A673 (cell line): ENCODE measurements around the gene TLCD1. TPM values are rescaled to one million over a fixed set of nuclear protein-coding genes. Genes with fewer than 3 reads are reported as not detected.
A peak's percentile ranks its signal among the peaks of the same experiment; 100 is the strongest.

Source experiments
- BruUV-seq: library from RNA; stranded (reverse); fragments of 400-500 nt; replicated peaks from 2 replicates; lab custom pipeline; 2021; lab: Mats Ljungman, UMichigan
- CTCF ChIA-PET: fragments of 300-600 bp; sonication (Branson Sonifier 250); formaldehyde crosslinking; loops from one replicate; lab custom pipeline; 2022; ENCODE audit warnings: antibody characterized with exemption; lab: Charles Lee
- POLR2A ChIA-PET: fragments of 300-600 bp; sonication (Branson Sonifier 250); formaldehyde crosslinking; loops from one replicate; lab custom pipeline; 2022; ENCODE audit warnings: antibody characterized with exemption; ENCODE audit not compliant: low non-redundant PET; lab: Charles Lee
- DNase-seq: peaks from one replicate; pipeline ENCODE4 v3.0.0-alpha.2; 2015; ENCODE audit warnings: low spot score
- H3K27ac ChIP-seq: fragments of 200-600 bp; sonication (generic); 2 replicates; pipeline ENCODE4 v1.5.1; 2016; ENCODE audit warnings: mixed run types, low read depth, mild to moderate bottlenecking, mixed read lengths, antibody characterized with exemption, low read length; ENCODE audit not compliant: poor library complexity, severe bottlenecking
- H3K27me3 ChIP-seq: fragments of 200-600 bp; sonication (generic); replicated peaks from 2 replicates; pipeline ENCODE4 v1.6.1; 2017; ENCODE audit warnings: mixed run types, low read depth, mild to moderate bottlenecking, mixed read lengths, antibody characterized with exemption, low read length; ENCODE audit not compliant: insufficient read depth, poor library complexity
- H3K36me3 ChIP-seq: fragments of 200-600 bp; sonication (generic); 2 replicates; pipeline ENCODE4 v1.6.1; 2016; ENCODE audit warnings: mixed run types, mild to moderate bottlenecking, mixed read lengths, antibody characterized with exemption, low read length; ENCODE audit not compliant: insufficient read depth, poor library complexity, severe bottlenecking
- H3K4me1 ChIP-seq: fragments of 200-600 bp; sonication (generic); 2 replicates; pipeline ENCODE4 v1.6.1; 2017; ENCODE audit warnings: mixed run types, mild to moderate bottlenecking, mixed read lengths, antibody characterized with exemption, low read length; ENCODE audit not compliant: insufficient read depth, poor library complexity, severe bottlenecking
- H3K4me3 ChIP-seq: fragments of 200-600 bp; sonication (generic); 2 replicates; pipeline ENCODE4 v1.5.1; 2016; ENCODE audit warnings: low read depth, mixed run types, mild to moderate bottlenecking, mixed read lengths, low read length; ENCODE audit not compliant: poor library complexity, severe bottlenecking
- H3K9me3 ChIP-seq: fragments of 200-600 bp; sonication (generic); 2 replicates; pipeline ENCODE4 v1.6.1; 2016; ENCODE audit warnings: mixed run types, low read depth, mild to moderate bottlenecking, mixed read lengths, antibody characterized with exemption, low read length; ENCODE audit not compliant: poor library complexity, severe bottlenecking
- CTCF ChIP-seq: fragments of 300-800, 200-600 bp; sonication (generic); conservative IDR thresholded peaks from 2 replicates; pipeline ENCODE4 v1.5.1; 2017; ENCODE audit warnings: low read depth, mild to moderate bottlenecking, antibody characterized with exemption, low read length, moderate library complexity, mixed read lengths
- EZH2 ChIP-seq: fragments of 200-600 bp; sonication (generic); IDR thresholded peaks from 2 replicates; pipeline ENCODE4 v1.6.1; 2017; ENCODE audit warnings: borderline replicate concordance, low read depth, mild to moderate bottlenecking, mixed read lengths, antibody characterized with exemption, low read length; ENCODE audit not compliant: poor library complexity, severe bottlenecking
- intact Hi-C: fragments of 100-400 bp; cut with micrococcal nuclease; formaldehyde crosslinking; loops from one replicate; pipeline ENCODE4 v1.10.0; 2022; ENCODE audit not compliant: unreplicated experiment
- total RNA-seq: library from RNA; stranded (reverse); gene quantifications from 2 replicates; pipeline ENCODE4 v1.2.3, GENCODE V29; 2021

TLCD1 gene
- total RNA-seq, 1 experiment from 2014 or later: 3.8 TPM

- Histone ChIP-seq H3K4me3 (no peak overlapping the region), H3K27ac (no peak overlapping the region), H3K4me1 (peaks cover 23% of the 10 kb centered on the region), H3K9me3 (no peaks in the 10 kb centered on the region), H3K36me3 (no peaks in the 10 kb centered on the region), H3K27me3 (no peaks in the 10 kb centered on the region)
- ChIA-PET POLR2A (no interaction called here), CTCF (interaction anchor here (1.0 to 2.1 kb wide), 2 partner anchors 12 to 352 kb away, joined by 8 read pairs; no protein-coding TSS in a partner anchor)
- TF ChIP-seq CTCF: no peak
- TF ChIP-seq EZH2: no peak
- no peak for DNase-seq
- intact Hi-C loops: no loop called here
- BruUV-seq: no TSS peak
Observed at GRCh38 chr17:28765038-28765437, 39.0 kb upstream of the TLCD1 start.

- Histone ChIP-seq H3K4me1 (peaks cover 29% of the 10 kb centered on the region), H3K36me3 (peaks cover 8% of the 10 kb centered on the region), H3K4me3 (no peak overlapping the region), H3K9me3 (no peaks in the 10 kb centered on the region), H3K27me3 (no peaks in the 10 kb centered on the region), H3K27ac (no peak overlapping the region)
- BruUV-seq: no TSS peak
- DNase-seq: peak; percentile 89
- POLR2A ChIA-PET: interaction anchor here (0.6 kb wide), 1 partner anchor 163 kb away, joined by 3 read pairs; no protein-coding TSS in a partner anchor
- intact Hi-C loops: loop anchor here (1.0 to 5.0 kb wide), 4 partner anchors 33 to 139 kb away; partner anchors contain the start of genes DHRS13 and FAM222B
- CTCF ChIA-PET: interaction anchor here (0.6 to 2.3 kb wide), 27 partner anchors 9 to 353 kb away, joined by 3 to 10 read pairs (median 5); partner anchors contain the start of genes DHRS13, FAM222B, FLOT2 and NEK8
- TF ChIP-seq CTCF (peak; percentile 96), EZH2 (no peak)
Observed at GRCh38 chr17:28763804-28764266, 37.8 kb upstream of the TLCD1 start.

GRCh38 chr17:28763137-28763799 is 37.2 kb upstream of the TLCD1 start:
- ChIA-PET POLR2A (interaction anchor here (0.6 kb wide), 1 partner anchor 164 kb away, joined by 3 read pairs; no protein-coding TSS in a partner anchor), CTCF (interaction anchor here (0.5 to 2.3 kb wide), 26 partner anchors 10 to 353 kb away, joined by 3 to 10 read pairs (median 4); partner anchors contain the start of genes DHRS13, FAM222B, FLOT2 and NEK8)
- Histone ChIP-seq H3K36me3 (peaks cover 14% of the 10 kb centered on the region), H3K4me3 (no peak overlapping the region), H3K4me1 (peaks cover 29% of the 10 kb centered on the region), H3K9me3 (no peaks in the 10 kb centered on the region), H3K27ac (no peak overlapping the region), H3K27me3 (no peaks in the 10 kb centered on the region)
- no peak for DNase-seq
- TF ChIP-seq CTCF (no peak), EZH2 (no peak)
- intact Hi-C loops: loop anchor here (1.0 to 5.0 kb wide), 4 partner anchors 34 to 140 kb away; partner anchors contain the start of genes DHRS13 and FAM222B
- no TSS peak for BruUV-seq
